C4-2B (cell line): ENCODE measurements around the gene APOL2.

Source experiments
- ZFX ChIP-seq: fragments of 450-650 bp; IDR thresholded peaks from 2 replicates; pipeline ENCODE4 v1.6.1; 2017
- TF ChIP-seq, protein P1 (sequence below): fragments of 450-650 bp; conservative IDR thresholded peaks from 2 replicates; pipeline ENCODE4 v1.5.1; 2017; ENCODE audit warnings: mild to moderate bottlenecking

DNA sequence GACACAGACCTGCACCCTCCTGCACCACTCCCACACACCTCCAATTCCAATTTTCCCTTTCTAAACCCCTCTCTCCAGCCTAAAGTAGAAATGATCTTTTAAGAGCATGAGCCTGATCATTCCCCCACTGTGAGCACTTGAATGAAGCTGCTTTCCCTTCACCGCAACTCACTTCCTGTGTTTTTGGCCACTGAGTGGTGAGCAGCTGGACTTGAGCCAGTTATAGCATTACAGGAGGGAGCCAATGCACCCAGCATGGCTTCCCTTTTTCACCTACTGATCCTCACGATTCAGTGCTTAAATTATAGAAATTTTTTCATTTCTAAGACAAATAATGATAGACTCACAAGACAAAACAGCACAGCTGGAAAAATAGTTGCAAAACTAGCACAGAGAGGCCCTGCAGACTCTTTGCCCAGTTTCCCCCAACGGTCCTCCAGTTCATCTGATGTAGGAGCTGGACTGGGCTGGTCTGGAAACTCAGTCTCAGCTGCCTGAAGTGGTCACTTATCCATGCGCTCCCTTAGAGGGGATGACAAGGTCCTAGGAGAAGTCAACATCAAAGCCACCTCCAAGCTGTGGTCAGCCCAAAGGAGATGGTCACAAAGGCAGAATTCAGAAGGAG, 28.0 kb downstream of the APOL2 start:
- TF ChIP-seq, protein P1, sequence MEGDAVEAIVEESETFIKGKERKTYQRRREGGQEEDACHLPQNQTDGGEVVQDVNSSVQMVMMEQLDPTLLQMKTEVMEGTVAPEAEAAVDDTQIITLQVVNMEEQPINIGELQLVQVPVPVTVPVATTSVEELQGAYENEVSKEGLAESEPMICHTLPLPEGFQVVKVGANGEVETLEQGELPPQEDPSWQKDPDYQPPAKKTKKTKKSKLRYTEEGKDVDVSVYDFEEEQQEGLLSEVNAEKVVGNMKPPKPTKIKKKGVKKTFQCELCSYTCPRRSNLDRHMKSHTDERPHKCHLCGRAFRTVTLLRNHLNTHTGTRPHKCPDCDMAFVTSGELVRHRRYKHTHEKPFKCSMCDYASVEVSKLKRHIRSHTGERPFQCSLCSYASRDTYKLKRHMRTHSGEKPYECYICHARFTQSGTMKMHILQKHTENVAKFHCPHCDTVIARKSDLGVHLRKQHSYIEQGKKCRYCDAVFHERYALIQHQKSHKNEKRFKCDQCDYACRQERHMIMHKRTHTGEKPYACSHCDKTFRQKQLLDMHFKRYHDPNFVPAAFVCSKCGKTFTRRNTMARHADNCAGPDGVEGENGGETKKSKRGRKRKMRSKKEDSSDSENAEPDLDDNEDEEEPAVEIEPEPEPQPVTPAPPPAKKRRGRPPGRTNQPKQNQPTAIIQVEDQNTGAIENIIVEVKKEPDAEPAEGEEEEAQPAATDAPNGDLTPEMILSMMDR = no peak
- no peak for TF ChIP-seq ZFX
